Measurements from ENCODE around the gene PINK1.
"Not testable (repeated sequence)": the region's sequence is repeated elsewhere in the genome, so short reads cannot be mapped to it uniquely, and the experiment has no call there.

Gene PINK1

DNA sequence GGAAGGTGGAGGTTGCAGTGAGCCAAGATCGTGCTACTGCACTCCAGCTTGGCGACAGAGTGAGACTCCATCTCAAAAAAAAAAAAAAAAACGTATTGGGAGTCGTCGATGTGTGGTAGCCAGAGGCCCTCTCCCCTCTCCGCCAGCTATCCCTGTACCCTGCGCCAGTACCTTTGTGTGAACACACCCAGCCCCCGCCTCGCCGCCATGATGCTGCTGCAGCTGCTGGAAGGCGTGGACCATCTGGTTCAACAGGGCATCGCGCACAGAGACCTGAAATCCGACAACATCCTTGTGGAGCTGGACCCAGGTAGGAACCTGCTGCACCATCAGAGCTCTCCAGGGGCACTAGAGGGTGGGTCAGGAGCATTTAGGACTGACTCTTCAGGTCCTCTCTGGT lies 12.2 kb downstream of the PINK1 start:
- DNase-seq (ENCODE audit: low read depth): no peak

DNA sequence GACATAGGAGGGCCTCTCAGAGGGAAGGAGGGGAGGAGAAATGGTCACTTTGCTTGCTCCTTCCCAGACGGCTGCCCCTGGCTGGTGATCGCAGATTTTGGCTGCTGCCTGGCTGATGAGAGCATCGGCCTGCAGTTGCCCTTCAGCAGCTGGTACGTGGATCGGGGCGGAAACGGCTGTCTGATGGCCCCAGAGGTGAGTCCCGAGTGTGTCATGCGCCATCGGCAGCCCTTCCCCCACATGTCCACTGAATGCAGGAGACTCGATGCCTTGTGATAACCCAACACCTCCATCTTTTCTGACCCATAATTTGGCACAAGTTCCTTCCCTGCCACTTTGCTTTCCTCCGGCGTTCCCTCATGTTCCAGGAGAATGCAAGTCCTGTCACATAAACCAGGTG lies 15.2 kb downstream of the PINK1 start:
- no peak for DNase-seq (ENCODE audit: low read depth)

DNA sequence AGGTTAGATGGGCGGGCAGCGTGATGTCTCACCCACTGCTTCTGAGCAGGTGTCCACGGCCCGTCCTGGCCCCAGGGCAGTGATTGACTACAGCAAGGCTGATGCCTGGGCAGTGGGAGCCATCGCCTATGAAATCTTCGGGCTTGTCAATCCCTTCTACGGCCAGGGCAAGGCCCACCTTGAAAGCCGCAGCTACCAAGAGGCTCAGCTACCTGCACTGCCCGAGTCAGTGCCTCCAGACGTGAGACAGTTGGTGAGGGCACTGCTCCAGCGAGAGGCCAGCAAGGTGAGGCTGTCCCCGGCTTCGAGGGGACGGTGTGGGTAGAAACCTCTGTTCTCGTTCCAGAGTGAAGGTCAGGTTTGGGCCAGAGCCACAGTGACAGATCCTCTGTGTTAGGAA lies 15.7 kb downstream of the PINK1 start:
- no peak for DNase-seq (ENCODE audit: low read depth)

DNA sequence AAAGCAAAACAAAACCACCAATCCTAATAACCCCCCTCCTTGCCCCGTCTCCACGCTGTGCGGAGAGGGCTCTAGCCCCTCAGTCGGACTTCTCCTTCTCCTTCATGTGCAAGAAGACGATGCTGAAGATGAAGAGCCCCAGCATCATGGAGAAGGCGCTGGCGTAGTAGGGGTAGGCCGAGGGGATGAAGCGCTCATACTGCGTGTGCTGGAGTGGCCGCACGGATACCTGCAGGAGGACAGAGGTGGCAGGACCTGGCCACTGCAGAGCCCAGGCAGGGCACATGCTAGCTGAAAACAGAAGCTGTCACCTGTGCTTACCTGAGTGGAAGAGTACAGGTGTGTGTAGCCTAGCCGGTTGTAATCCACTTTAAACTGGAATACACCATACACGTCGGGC lies 19.0 kb downstream of the PINK1 start:
- no peak for DNase-seq (ENCODE audit: low read depth)

DNA sequence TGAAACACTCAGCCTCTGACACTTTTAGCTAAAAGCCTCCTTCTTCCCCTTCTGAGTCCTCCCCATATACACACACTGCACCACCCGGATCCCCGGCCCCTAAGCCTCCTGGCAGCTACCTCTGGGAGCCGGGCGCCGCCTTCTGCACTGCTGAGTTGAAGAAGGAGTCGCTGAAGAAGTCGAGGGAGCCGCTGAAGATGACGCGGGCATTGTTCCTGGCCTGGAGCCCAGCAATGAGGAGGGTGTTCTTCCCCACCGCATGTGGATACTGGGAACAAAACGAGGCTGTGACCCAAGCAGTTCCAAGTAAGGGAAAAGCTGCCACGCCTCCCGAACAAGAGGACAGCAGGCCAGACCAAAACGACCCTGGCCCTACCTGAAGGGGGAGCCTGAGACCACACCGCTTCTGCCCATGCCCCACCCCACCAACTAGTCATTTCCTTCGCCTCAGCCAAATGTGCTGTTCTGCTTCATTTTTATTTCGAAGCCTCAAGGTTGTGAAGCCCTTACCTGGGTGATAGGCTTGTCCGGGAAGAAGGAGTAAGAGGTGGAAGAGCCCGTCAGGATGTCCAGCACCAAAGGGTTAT lies 20.9 kb downstream of the PINK1 start:
- DNase-seq (ENCODE audit: low read depth): no peak

DNA sequence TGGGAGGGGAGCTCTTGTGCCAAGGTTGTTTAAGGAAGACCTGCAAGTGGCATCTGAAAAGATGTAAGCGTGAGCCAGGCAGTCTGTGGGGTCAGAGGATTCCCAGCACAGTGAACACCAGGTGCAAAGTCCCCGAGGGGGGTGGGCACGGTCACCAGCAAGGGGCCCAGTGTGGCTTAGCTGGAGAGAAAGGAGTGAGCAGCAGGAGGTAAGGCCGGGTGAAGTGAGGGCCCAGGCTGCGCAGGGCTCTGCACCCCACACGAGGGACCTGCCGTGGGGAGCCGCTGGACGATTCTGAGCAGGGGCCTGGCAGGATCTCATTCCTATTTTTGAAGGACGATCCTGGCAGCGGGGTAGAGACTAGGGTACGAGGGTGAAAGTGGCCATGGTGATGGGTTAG lies 23.8 kb downstream of the PINK1 start:
- DNase-seq (ENCODE audit: low read depth): no peak

DNA sequence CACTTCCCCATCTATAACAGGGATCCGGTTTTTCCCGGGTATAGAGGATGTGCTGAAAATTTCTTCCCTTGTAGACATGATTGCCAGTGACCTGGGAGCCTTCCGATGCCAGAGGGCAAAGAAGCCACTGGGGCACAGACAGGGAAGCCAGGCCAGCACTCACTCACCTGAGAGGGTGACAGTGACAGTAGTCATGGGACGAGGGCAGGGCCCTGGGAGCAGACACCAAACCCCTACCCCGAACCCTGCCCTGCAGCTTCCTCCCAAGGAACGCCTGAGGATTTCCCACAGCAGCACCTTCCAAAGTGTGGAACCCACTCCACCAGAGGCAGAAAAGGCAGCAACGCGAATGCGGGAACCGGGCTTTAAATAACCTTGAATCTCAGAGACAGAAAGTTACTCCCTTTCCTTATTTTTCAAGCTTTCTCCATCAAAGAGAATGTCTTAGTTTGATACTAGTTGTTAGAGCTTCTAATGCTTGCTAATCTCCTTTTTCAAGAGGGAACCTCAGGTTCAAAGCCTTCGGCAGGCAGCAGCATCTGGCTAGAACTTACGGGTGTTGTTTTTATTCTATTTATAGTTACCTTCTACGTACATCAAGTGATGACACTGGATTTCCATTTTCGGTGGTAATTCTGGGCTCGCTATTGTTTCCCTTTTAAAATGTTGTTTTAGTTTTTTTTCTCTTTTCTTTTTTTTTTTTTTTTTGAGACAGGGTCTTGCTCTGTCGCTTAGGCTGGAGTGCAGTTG lies 25.1 kb downstream of the PINK1 start:
- DNase-seq (ENCODE audit: low read depth): no peak

DNA sequence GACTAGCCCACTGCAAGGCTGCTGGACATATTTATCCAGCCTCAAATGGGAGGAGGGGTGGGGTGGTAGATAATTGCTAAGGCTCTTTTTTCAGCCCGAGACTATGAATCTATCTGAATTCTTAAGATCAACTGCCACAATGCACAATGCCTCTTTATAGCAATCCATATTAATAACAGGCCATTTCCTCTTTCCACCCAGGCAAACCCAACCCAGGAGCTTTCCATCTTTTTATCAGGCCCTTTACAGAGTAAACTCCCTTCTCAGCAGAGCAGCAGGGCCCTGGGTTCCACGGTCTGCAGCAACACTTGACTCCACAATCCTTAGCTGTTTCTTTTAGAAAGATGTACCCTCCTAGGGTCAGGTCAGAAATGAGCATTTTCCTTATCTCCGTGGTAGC lies 27.1 kb downstream of the PINK1 start:
- no peak for DNase-seq (ENCODE audit: low read depth)

DNA sequence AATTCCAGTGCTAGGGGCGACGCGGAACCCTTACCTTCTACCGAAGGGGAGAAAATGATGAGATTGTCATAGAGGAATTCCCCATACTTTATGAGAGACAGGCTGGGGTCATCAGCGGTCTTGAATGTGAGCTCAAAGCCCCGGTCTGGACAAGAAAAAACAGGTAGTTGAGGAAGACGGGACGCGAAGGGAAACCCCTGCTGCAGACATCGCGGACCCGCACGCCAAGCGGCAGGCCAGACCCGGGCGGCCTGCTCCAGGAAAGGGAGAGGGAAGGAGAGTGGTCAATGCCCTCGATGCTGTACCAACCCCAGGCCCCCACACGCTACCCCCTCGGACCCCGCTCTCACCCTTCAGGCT lies 27.6 kb downstream of the PINK1 start:
- no peak for DNase-seq (ENCODE audit: low read depth)

DNA sequence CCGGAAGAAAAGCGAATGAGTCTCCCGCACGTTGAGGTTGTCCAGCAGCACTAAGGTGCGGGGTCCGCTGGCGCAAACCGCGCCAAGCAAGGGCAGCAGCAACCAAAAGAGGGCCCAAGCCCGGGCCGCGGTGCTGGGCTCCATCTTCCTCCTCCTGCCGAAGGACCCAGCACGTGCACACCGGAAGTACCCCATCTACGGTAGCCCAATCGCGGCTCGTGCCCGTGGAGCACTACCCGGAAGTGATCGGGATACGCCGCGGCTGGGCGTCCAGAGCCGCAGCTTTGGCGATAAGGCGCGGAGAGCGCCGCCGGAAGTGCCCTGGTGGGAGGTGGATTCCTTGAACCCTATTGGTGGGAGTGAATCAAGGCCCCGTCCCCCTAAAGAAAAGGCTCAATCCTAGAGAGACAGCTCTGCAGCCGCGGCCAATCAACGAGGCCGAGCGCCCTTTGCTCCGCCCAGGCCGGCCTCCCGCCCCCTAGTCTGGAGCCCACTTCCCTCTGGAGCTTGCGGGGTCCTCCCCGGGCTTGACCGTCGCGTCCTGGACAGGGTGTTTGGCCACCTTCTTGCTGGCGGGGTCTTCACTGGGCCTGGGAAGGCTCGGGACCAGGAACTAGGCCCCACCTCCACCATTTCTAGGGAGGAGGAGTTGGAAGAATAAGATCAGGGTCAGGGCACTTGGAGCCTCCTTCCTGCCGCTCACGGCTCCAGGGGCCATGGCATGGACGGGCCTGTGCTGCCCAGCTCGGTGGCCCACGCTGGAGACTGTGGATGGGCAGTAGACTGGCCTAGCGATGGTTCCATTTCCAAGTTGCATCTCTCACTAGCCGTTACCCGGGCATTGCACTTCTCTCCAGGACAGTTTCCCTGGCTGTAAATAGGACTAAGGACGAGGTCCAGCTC lies 28.2 kb downstream of the PINK1 start, which contains the start of gene DDOST:
TSS of gene DDOST (minus strand) at position 163 of the 903 bp plus-strand sequence. CDS start at position 144, 19 bp downstream.
- peak; percentile 92 for DNase-seq (ENCODE audit: low read depth)

DNA sequence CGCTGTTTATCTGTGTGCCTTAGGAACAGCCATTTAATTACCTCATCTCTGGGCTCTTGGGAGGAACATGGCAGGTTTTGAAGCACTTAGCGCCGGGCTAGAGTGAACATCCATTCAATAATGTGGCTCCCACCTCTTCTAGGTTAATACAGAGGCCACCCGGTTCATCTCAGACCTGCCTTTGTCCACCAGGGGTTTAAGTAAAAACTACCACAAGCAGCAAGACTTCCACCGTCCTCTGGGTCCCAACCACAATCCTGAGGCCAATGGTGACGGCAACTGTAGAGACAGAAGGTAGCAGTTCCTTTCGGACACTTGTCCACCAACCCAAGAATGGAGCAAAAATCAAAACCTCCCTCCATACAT lies 28.8 kb downstream of the PINK1 start:
- no peak for DNase-seq (ENCODE audit: low read depth)

DNA sequence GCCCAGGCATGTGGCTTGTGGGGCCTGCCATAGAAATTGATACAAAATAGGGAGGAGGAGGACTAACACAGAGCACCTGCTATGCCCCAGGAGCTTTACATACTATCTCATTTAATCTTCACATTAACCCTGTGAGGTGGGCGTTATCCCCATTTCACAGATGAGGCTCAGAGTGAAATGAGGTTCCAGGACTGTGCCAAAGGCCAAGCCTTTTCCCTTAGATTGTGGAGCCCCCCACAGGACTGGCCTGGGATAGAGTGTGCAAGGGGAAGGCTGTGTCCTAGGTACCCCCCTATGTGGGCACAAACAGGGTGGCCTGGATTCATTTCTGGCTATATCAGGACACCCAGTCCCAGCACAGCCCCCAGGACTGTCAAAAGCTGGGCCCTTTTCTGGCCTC lies 30.1 kb downstream of the PINK1 start:
- DNase-seq (ENCODE audit: low read depth): no peak

DNA sequence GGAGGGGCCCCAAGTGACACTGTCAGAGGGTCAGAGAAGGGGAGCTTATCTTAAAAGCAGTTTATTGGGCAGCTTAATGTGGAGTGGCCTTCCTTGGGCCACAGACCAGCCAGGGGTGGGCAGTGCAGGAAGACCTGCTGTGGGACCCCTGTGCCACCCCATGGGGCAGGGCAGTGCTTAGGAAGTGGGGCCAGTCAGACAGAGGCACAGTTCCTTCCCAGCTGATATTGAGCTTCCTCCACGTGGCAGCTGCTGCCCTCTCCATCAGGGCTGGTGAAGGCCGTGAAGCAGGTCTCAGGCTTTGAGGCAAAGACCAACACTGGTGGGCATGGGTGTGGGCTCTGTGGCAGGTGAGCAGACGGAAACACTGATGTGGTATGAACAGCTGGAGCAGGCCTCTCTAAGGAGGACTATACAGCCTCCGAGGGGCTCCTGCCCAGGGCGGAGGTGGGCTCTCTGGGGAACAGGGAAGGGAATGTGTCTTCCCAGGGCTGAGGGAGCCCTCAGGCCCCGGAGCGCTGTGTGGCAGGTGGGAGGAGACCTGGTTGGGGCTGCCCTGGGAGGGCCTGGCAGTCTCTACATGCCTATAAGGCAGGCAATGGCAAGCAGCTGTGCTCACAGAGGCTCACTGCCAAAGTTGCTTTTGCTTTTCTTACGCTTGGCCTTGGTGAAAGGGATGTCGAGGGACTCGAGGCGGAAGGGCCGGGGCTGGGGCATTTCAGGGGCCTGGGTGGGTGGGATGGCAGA lies 30.9 kb downstream of the PINK1 start:
- DNase-seq (ENCODE audit: low read depth): no peak

DNA sequence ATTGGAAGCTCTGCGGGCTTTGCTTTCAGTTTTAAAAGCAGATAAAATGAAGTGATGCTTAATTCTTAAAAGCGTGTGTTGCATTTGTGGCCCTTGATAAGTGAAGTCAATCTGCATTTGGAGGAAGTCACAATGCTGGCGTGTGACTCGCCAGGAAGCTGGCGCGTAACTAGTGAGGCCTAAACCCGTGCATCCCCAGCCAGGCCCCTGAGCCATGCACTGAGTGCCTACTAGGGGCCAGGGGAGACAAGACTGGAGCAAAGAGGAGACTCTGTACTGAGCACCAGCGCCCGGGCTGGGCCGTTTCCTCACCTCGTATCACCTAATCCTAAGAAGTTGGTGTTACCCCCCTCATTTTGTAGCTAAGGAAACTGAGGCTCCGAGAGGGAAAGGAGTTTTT lies 32.5 kb downstream of the PINK1 start:
- DNase-seq (ENCODE audit: low read depth): no peak

DNA sequence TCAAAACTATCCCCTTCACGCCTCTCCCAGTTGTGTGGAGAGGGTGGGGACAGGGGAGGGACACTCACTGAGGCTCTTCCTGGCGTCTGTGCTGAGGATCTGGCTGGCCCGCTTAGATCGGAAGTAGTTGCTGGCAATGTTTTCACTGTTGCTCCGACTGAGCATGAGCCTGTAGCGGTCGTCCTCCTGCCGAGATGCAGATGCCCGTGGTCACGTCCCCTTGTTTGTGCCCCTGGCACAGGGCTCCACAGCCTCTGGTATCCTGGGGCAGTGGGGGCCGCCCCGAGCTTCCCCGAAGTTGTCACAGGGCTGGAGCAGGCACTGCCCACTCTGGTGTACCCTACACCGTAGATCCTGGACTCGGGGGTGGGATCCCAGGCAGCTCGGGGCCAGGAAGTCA lies 32.9 kb downstream of the PINK1 start:
- DNase-seq (ENCODE audit: low read depth): no peak

DNA sequence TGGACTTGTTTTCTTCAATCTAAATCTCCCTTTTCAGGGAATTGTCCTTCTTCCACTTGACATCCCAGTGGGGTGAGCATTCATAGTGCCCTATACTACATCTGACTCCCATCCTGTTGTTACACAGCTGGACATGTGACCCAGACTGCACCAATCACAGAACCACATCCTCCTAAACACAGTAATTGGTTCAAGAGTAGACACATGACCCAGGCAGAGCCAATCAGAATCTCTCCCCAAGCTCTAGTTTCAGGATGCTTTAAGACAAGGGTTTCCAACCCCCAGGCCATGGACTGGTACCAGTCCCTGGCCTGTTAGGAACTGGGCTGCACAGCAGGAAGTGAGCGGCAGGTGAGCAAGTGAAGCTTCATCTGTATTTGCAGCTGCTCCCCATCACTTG lies 33.5 kb downstream of the PINK1 start:
- no peak for DNase-seq (ENCODE audit: low read depth)

DNA sequence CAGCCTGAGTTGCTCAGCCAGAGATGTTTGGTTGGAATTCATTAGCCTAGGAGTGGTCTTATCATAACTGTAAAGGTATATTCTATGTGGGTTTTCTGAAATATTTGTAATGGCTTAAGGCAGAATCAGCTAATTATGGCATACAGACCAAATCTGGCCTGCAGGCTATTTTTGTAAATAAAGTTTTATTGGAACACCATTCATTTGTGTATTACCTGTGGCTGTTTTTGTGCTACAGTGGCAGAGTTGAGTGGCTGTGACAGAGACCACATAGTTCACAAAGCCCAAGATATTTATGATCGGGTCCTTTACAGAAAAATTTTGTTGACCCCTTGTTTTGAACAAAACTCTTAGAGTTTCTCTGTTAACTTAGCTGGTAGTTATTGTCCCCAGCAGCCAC lies 35.3 kb downstream of the PINK1 start:
- no peak for DNase-seq (ENCODE audit: low read depth)

DNA sequence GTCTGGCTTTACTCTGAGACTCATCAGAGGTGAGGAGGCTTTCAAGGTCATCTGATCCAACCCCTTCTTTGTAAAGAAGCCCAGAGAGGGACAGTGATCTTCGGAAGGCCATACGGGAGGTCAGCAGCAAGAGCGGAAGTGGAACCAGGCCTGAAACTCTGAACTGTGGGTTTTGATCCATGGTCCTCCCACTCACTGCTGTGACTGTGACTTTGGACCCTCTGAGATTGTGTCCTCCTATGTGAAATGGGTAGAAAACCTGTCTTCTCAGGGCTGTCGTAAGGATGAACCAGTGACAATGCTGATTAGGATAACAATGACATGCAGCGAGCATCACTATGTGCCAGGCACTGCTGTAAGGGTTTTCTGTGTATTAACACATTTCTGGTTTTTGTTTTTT lies 37.7 kb downstream of the PINK1 start:
- no peak for DNase-seq (ENCODE audit: low read depth)

DNA sequence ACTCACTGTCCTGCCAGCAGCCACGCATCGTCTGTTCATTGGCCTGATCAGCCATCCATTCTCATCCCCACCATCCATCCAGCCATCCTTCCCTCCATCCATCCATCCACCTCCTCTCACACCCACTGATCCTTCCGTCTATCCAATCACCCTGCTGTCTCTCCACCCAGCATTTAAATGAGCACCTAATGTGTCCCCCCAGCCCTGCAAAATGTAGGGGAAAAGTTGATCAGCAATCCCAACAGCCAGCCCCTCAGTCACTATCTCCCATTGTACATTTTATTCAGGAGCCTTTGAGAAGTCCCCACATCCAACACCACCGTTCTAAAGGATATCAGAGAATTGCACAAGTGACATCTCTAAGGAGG lies 39.0 kb downstream of the PINK1 start:
- DNase-seq (ENCODE audit: low read depth): no peak

DNA sequence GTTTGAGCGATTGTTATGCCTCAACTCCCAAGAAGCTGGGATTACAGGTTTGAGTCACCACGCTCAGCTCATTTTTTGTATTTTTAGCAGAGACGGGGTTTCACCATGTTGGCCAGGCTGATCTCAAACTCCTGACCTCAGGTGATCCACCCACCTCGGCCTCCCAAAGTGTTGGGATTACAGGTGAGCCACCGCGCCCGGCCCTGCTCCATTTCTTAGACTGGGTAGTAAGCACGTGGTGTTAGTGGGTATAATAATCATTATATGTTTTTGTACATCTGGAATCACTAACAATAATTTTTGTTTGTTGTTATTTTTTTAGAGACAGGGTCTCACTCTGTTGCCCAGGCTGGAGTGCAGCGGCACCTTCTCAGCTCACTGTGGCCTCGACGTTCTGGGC lies 40.4 kb downstream of the PINK1 start:
- not testable (repeated sequence) for DNase-seq (ENCODE audit: low read depth)

DNA sequence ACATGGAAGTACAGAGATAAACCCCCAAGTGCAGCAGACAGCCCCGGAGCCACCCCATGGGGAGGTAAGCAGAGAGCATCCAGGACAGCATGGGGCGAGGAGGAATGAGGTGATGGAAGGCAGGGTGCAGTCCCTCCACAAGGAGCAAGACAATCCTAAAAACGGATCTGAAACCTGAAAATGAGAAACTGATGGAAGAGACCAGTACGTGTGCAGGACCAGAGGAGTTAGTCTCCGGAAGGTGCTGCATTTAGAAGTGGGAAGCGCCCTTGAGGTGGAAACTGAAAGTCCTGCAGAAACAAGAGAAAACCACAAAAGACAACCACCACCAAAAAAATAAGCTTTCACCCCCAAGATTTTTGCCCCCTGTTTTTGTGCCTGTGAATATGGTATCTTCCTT lies 45.3 kb downstream of the PINK1 start:
- DNase-seq (ENCODE audit: low read depth): no peak

DNA sequence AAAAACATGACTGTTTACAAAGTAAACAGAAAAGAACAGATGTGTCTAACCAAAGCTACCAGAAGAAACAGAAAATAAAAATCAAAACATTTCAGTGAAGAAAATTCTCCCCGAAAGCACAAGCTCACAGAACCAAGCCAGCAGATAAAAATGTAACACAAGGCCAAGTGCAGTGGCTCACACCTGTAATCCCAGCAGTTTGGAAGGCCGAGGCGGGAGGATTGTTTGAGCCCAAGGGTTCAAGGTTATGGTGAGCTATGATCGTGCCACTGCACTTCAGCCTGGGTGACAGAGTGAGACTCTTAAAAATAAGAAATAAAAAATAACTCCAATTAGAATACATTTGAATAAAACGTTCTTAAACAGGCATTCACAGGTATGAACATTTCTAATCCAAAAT lies 47.0 kb downstream of the PINK1 start:
- no peak for DNase-seq (ENCODE audit: low read depth)

DNA sequence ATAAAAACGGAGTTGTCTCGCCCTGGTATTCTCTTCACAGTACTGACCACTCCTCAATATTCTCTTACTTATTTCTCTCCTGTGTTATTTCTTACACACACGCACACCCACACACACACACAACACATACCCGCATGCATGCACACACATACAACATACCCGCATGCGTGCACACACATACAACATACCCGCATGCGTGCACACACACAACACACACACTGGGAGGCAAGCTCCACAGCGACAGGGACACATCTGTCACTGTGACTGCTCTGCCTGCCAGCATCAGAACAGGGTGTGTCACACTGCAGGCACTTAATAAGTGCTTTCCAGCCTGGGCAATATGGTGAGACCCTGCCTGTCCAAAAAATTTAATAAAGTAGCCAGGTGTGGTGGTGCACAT lies 48.7 kb downstream of the PINK1 start:
- no peak for DNase-seq (ENCODE audit: low read depth)

Measured in activated T-cell treated with anti-CD3 and anti-CD28 coated beads for 24 hours (primary cell).